Effector memory CD8-positive, alpha-beta T cell (primary cell): ENCODE data around the gene CLCF1.

Source experiments
- ATAC-seq: fragments of 150-1000 bp; cut with Tn5 transposase; replicated peaks from 2 replicates; pipeline ENCODE4 v1.10.0; 2021; ENCODE audit warnings: mild to moderate bottlenecking, moderate library complexity
- DNase-seq, 3 experiments: peaks; one replicate each; pipeline ENCODE4 v3.0.0; 2021
- H3K27ac Mint-ChIP-seq, 2 donors: one replicate each; pipeline ENCODE4 v1.8.0; 2022; ENCODE audit warnings: mild to moderate bottlenecking in 2 of 2, mixed read lengths in 2 of 2, moderate library complexity in 2 of 2
- H3K27me3 Mint-ChIP-seq, 2 donors: one replicate each; pipeline ENCODE4 v1.8.0; 2022; ENCODE audit warnings: mixed read lengths in 2 of 2
- H3K36me3 Mint-ChIP-seq: one replicate; pipeline ENCODE4 v1.8.0; 2022; ENCODE audit warnings: mild to moderate bottlenecking, moderate library complexity, mixed read lengths; ENCODE audit not compliant: insufficient read depth
- H3K4me1 Mint-ChIP-seq, 2 donors: one replicate each; pipeline ENCODE4 v1.8.0; 2022; ENCODE audit warnings: low read depth in 2 of 2, mixed read lengths in 2 of 2
- H3K4me3 Mint-ChIP-seq, 2 donors: one replicate each; pipeline ENCODE4 v1.8.0; 2022; ENCODE audit warnings: mild to moderate bottlenecking in 2 of 2, mixed read lengths in 2 of 2, moderate library complexity in 2 of 2
- H3K9me3 Mint-ChIP-seq, 2 donors: one replicate each; pipeline ENCODE4 v1.8.0; 2022; ENCODE audit warnings: mixed read lengths in 2 of 2

The CLCF1 gene

DNA sequence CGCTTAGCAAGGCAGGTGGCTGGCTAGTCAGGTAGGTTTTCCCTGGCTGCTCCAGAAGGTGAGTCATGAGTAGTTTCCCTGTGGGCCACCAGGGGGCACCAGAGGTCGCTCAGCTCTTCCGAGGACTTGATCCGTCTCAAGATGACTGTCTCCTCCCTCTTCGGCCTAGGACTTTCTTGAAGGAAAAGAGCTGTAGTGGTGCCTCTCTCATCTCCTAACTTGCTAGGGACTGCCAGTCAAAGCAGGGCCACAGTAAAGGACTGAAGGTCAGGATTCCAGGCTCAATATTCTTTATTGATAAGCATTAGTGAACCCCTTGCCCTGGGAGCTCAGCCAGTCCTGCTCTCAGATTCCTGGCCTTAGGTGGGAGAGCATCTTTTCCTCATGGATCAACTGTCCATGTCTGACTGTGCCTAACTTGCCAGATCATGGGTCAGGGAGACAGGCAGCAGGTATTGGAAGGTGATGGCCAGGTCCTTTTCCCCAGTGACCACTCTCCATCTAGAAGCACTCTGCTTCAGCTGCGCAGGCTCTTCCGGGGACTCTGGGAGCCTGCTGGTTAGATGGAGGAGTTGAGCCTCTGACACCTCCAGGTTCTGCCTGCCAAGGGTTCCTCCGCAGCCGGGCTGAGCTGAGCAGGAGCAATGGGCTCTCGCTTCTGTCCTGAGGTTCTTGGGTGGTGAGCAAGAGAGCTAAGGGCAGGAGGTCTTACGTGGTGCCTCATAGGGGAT lies 22.0 kb downstream of the CLCF1 start:
- H3K4me1 Mint-ChIP-seq: peaks cover 30 to 42% of the 10 kb centered on the region in 2 donors
- H3K9me3 Mint-ChIP-seq: no peaks in the 10 kb centered on the region
- peak overlapping the region; percentile 63 to 96 for H3K4me3 Mint-ChIP-seq
- ATAC-seq (no peak), DNase-seq (peak; percentile 47 to 60 (median 51))
- H3K27me3 Mint-ChIP-seq: no peaks in the 10 kb centered on the region
- H3K27ac Mint-ChIP-seq: peak overlapping the region; percentile 58 to 86
- peaks cover 18% of the 10 kb centered on the region for H3K36me3 Mint-ChIP-seq

DNA sequence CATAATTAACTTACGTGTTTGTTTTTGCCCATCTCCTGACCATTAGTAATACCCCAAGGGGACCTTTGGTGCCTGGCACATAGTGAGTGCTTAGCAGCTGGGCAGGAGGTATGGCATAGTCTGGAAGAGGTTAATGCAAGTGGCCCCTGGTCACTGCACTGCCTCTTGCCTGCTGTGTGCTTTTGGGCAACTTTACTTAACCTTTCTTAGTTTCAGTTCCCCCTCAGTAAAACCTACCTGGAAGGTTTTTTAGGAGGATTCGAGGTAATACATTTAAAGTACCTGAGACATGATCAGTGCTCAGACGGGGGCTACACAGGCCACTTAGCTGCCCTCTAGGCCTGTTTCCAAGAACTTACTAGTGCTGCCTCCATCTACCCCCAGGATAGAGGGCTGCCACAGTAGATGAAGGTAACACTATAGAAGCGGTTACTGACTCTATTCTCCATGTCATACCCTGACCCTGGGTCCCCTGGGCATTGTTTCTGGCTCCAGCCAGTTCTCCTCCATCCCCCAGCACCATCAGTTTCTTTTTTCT lies 23.4 kb downstream of the CLCF1 start:
- H3K27me3 Mint-ChIP-seq: no peaks in the 10 kb centered on the region
- DNase-seq (no peak), ATAC-seq (no peak)
- H3K36me3 Mint-ChIP-seq: peaks cover 18% of the 10 kb centered on the region
- H3K27ac Mint-ChIP-seq: peak overlapping the region in 1 of 2 donors; percentile 16
- H3K9me3 Mint-ChIP-seq: no peaks in the 10 kb centered on the region
- peaks cover 36 to 42% of the 10 kb centered on the region in 2 donors for H3K4me1 Mint-ChIP-seq
- H3K4me3 Mint-ChIP-seq: no peak overlapping the region

DNA sequence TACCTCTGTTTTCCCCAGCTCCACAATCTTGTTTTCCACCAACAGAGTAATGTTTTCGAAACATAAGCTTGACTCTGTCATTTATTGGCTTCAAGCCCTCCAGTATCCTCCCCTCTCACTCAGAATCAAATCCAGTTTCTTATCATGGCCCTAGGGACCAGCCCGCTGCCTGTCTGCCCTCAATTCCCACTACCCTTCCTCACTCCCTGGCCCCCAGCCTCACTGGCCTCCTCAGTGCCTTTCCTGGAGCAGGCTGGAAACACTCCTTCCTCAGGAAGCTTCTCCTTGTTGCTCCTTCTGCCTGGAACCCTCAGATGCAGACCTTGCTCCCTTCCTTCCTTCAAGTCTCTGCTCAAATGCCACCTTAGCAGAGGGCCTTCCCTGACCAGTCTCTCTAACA lies 23.9 kb downstream of the CLCF1 start:
- Mint-ChIP-seq H3K9me3 (no peaks in the 10 kb centered on the region), H3K4me3 (no peak overlapping the region), H3K27ac (peak overlapping the region in 1 of 2 donors; percentile 16), H3K4me1 (peaks cover 36 to 37% of the 10 kb centered on the region in 2 donors), H3K27me3 (no peaks in the 10 kb centered on the region), H3K36me3 (peaks cover 18% of the 10 kb centered on the region)
- DNase-seq: no peak
- no peak for ATAC-seq

- no peak overlapping the region for H3K4me3 Mint-ChIP-seq
- H3K27me3 Mint-ChIP-seq: no peaks in the 10 kb centered on the region
- ATAC-seq (no peak), DNase-seq (no peak)
- H3K27ac Mint-ChIP-seq: peak overlapping the region in 1 of 2 donors; percentile 16
- H3K36me3 Mint-ChIP-seq: peaks cover 18% of the 10 kb centered on the region
- peaks cover 32% of the 10 kb centered on the region in 2 donors for H3K4me1 Mint-ChIP-seq
- H3K9me3 Mint-ChIP-seq: no peaks in the 10 kb centered on the region
These were observed 24.4 kb downstream of the CLCF1 start for GRCh38 chr11:67349036-67349435.

DNA sequence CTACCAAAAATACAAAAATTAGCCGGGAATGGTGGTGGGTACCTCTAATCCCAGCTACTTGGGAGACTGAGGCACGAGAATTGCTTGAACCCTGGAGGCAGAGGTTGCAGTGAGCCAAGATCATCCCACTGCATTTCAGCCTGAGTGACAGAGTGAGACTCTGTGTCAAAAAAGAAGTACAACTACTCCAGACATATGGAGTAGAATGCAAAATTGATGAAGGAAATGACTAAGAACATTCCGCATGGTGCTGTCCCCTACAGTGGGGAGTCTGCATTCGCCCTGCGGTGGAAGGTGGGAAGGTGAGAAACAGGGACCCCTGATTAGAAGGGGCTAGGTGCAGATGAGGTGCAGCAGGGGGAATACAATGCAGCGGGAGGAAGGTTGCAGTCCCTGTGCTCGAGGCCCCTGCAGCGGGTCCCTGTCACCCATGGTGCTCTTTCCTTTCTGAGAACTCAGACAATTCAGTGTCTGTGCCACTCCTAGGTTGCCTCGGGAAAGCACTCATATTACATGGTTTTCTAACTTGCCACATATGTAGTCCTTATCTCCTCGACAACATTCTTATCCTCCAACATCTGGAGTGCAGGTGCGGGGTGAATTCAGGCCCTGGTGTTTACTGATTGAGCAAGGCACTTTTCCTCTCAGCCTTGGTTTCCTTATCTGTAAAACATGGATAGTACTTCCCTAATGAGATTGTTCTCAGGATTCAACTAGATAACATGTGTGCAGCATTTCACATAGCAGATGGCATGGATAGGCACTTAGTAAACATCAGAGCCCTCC lies 25.2 kb downstream of the CLCF1 start:
- Mint-ChIP-seq H3K27me3 (no peaks in the 10 kb centered on the region), H3K36me3 (peaks cover 10% of the 10 kb centered on the region), H3K4me3 (no peak overlapping the region), H3K27ac (no peak overlapping the region), H3K9me3 (no peaks in the 10 kb centered on the region), H3K4me1 (peaks cover 25% of the 10 kb centered on the region in 2 donors)
- DNase-seq: no peak
- no peak for ATAC-seq

- H3K27me3 Mint-ChIP-seq: no peaks in the 10 kb centered on the region
- H3K9me3 Mint-ChIP-seq: no peaks in the 10 kb centered on the region
- no peak overlapping the region for H3K27ac Mint-ChIP-seq
- peak; percentile 46 for ATAC-seq
- H3K4me1 Mint-ChIP-seq: peaks cover 11 to 12% of the 10 kb centered on the region in 2 donors
- DNase-seq: no peak
- peaks cover 7% of the 10 kb centered on the region for H3K36me3 Mint-ChIP-seq
- no peak overlapping the region for H3K4me3 Mint-ChIP-seq
These were observed 27.2 kb downstream of the CLCF1 start for GRCh38 chr11:67345920-67346819.

GRCh38 chr11:67345247-67345919 lies 28.0 kb downstream of the CLCF1 start:
- no peak for ATAC-seq

GRCh38 chr11:67344264-67344663 lies 29.1 kb downstream of the CLCF1 start:
- no peaks in the 10 kb centered on the region for H3K27me3 Mint-ChIP-seq
- peaks cover 6 to 9% of the 10 kb centered on the region in 2 donors for H3K4me1 Mint-ChIP-seq
- H3K27ac Mint-ChIP-seq: no peak overlapping the region
- no peak overlapping the region for H3K4me3 Mint-ChIP-seq
- ATAC-seq: no peak
- H3K36me3 Mint-ChIP-seq: no peaks in the 10 kb centered on the region
- DNase-seq: no peak
- no peaks in the 10 kb centered on the region for H3K9me3 Mint-ChIP-seq

More at GRCh38 chr11:67345247-67345919, 28.0 kb downstream of the CLCF1 start:
- DNase-seq: no peak
- Mint-ChIP-seq H3K4me3 (no peak overlapping the region), H3K27ac (no peak overlapping the region), H3K4me1 (peaks cover 9 to 10% of the 10 kb centered on the region in 2 donors), H3K27me3 (no peaks in the 10 kb centered on the region), H3K36me3 (peaks cover 5% of the 10 kb centered on the region), H3K9me3 (no peaks in the 10 kb centered on the region)

DNA sequence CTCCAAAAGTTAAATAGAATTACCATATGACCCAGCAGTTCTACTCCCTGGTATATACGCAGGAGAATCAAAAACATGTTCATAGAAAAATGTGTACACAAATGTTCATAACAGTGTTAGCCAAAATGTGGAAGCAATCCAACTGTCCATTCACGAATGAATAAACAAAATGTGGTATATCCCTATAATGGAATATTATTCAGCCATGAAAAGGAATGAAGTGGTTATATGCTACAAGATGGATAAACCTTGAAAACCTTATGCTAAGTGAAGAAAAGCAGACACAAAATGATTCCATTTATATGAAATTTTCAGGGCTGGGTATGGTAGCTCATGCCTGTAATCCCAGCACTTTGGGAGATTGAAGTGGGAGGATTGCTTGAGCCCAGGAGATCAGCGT lies 36.1 kb downstream of the CLCF1 start:
- H3K27me3 Mint-ChIP-seq: no peaks in the 10 kb centered on the region
- H3K4me3 Mint-ChIP-seq: no peak overlapping the region
- ATAC-seq (no peak), DNase-seq (no peak)
- H3K27ac Mint-ChIP-seq: no peak overlapping the region
- no peaks in the 10 kb centered on the region for H3K4me1 Mint-ChIP-seq
- no peaks in the 10 kb centered on the region for H3K36me3 Mint-ChIP-seq
- H3K9me3 Mint-ChIP-seq: no peaks in the 10 kb centered on the region

DNA sequence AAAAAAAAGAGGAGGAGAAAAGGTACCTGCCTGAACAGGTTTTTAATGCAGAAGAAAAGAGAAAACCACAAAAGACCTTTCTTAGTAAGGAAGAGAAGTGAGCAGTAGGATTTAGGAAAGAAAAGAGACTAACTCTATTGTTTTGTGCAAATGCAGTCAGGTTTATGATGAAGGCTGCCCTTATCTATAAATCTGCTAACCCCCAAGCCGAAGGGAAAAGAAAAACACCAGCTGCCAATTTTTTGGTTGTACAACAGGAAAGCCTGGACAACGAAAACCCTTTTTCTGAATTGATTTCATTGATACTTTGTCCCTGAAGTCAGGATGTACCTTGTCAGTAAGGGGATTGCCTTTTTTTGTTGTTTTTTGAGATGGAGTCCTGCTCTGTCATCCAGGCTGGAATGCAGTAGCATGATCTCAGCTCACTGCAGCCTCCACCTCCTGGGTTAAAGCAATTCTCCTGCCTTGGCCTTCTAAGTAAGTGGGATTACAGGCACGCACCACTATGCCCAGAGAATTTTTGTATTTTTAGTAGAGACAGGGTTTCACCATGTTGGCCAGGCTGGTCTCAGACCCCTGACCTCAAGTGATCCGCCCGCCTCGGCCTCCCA lies 41.2 kb downstream of the CLCF1 start:
- H3K4me1 Mint-ChIP-seq: no peaks in the 10 kb centered on the region
- ATAC-seq (no peak), DNase-seq (no peak)
- H3K36me3 Mint-ChIP-seq: no peaks in the 10 kb centered on the region
- no peaks in the 10 kb centered on the region for H3K9me3 Mint-ChIP-seq
- no peaks in the 10 kb centered on the region for H3K27me3 Mint-ChIP-seq
- no peak overlapping the region for H3K4me3 Mint-ChIP-seq
- no peak overlapping the region for H3K27ac Mint-ChIP-seq

DNA sequence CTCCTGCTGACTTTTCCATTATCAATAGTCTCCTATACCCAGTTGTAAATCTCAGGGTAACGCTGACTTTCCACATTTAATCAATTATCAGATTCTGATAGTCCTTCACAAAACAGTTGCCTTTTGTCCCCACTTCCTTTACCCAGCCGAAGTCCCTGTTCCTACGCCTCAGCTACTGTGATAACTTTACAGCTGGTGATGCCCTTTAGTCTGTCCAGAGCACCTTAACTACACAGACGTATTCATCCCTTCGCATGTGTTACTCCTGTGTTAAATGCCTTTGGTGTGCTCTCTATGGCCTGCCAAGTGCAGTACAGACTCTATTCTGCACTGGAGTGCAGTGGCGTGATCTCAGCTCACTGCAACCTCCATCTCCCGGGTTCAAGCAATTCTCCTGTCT lies 49.9 kb downstream of the CLCF1 start:
- Mint-ChIP-seq H3K4me3 (no peak overlapping the region), H3K36me3 (peaks cover 5% of the 10 kb centered on the region), H3K4me1 (peaks cover 2 to 3% of the 10 kb centered on the region in 2 donors), H3K27me3 (no peaks in the 10 kb centered on the region), H3K27ac (no peak overlapping the region), H3K9me3 (no peaks in the 10 kb centered on the region)
- DNase-seq (no peak), ATAC-seq (no peak)

DNA sequence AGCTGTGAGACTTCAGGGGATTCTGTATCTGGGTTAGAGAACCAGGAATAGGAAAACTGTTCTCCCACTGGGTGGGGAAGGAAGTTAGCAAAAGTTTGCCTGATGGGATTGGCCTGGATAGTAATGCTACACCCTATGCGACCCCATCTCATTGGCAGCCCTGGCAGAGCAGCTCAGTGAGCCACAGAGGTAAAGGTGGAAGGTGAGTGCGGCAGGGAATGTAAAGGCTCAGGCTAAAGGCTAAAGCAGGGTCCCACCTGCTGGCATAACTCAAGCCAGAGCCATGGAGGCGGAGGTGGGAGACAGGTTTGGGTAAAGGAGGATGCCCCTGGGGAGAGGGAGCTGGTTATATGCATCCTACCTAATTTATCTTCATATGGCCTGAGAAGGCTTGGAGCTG lies 51.3 kb downstream of the CLCF1 start:
- Mint-ChIP-seq H3K27ac (no peak overlapping the region), H3K9me3 (no peaks in the 10 kb centered on the region)

More for the DNA sequence above, 51.3 kb downstream of the CLCF1 start:
- Mint-ChIP-seq H3K4me3 (no peak overlapping the region), H3K36me3 (peaks cover 17% of the 10 kb centered on the region), H3K4me1 (peaks cover 6 to 12% of the 10 kb centered on the region in 2 donors), H3K27me3 (no peaks in the 10 kb centered on the region)
- ATAC-seq: no peak
- no peak for DNase-seq
